ENCODE data around the gene HSP90B1. TPM values are rescaled to one million over a fixed set of nuclear protein-coding genes. Genes with fewer than 3 reads are reported as not detected.

The HSP90B1 gene
- total RNA-seq (2022; extraction: Qiagen RNA extraction; ENCODE audit: low read depth): 572 to 770 TPM (median 609 TPM) in 5 replicates

DNA sequence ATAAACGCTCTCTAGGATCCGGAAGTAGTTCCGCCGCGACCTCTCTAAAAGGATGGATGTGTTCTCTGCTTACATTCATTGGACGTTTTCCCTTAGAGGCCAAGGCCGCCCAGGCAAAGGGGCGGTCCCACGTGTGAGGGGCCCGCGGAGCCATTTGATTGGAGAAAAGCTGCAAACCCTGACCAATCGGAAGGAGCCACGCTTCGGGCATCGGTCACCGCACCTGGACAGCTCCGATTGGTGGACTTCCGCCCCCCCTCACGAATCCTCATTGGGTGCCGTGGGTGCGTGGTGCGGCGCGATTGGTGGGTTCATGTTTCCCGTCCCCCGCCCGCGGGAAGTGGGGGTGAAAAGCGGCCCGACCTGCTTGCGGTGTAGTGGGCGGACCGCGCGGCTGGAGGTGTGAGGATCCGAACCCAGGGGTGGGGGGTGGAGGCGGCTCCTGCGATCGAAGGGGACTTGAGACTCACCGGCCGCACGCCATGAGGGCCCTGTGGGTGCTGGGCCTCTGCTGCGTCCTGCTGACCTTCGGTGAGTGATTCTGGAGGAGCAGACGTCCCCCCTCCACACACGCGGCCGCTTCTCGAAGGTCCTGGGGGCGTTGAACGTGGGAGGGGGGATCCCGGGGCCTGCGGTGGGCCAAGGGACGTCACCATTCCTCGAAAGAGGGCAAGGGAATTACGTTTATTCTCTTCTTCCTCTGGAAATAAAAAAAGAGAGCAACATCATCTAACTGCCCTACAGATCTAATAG is at the start of gene HSP90B1:
Gene HSP90B1, plus strand, starts transcription at position 377 of the 753 bp plus-strand sequence. Its CDS starts 106 bp downstream, at position 483.

DNA sequence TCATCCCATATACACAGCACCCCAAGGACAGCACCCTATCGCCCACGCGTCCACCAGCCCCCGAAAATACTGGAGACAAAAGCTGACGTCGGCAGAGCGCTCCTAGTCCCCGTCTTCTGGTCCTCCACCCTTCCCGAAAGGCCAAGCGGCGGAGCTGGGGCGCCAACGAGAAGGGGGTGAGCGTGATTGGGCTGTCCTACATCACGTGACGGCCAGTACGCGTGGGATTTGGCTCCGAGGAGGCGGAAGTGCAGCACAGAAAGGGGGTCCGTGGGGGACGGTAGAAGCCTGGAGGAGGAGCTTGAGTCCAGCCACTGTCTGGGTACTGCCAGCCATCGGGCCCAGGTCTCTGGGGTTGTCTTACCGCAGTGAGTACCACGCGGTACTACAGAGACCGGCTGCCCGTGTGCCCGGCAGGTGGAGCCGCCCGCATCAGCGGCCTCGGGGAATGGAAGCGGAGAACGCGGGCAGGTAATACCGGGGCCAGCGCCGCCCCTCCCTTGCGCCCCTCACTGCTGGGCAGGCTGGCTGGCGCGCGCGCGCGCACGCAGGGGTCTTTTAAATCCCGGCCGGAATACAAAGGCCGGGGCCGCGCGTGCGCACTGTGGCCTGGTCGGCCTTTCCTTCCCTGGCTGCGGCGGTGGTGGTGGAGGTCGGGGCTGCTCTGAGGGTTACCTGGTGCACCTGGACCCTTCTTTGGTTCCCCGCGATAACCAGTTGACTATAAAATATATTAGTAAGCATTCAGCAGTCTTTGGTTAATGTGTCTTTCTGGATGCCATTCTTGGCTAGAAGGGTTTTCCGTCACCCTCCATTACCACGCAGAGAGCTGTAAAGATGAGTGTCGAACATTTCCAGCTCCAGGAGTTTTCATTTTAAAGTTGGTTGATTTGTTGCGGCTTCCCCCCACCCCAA is 35.6 kb downstream of the HSP90B1 start, which contains the start of gene TDG:
Gene TDG, plus strand, starts transcription at position 283 of the 915 bp plus-strand sequence. Its CDS starts 166 bp downstream, at position 449.

Other genes with a start within 250 kb of the HSP90B1 start
- gene NT5DC3, start 89.2 kb upstream of the HSP90B1 start, total RNA-seq (2022; extraction: Qiagen RNA extraction; ENCODE audit: low read depth): 10.3 to 14.9 TPM (median 12.6 TPM) in 5 replicates
- gene TDG, start 35.5 kb downstream of the HSP90B1 start, total RNA-seq (2022; extraction: Qiagen RNA extraction; ENCODE audit: low read depth): 20.7 to 33.2 TPM (median 25.1 TPM) in 5 replicates
- 0.20 to 0.59 TPM (median 0.21 TPM) in 4 of 5 replicates, not detected in the other for gene GLT8D2, start 119.8 kb downstream of the HSP90B1 start, total RNA-seq (2022; extraction: Qiagen RNA extraction; ENCODE audit: low read depth)
- 4.4 to 6.1 TPM (median 5.1 TPM) in 5 replicates for gene HCFC2, start 134.1 kb downstream of the HSP90B1 start, total RNA-seq (2022; extraction: Qiagen RNA extraction; ENCODE audit: low read depth)
- 25.1 to 32.9 TPM (median 26.9 TPM) in 5 replicates for gene NFYB, start 207.8 kb downstream of the HSP90B1 start, total RNA-seq (2022; extraction: Qiagen RNA extraction; ENCODE audit: low read depth)

All from A549 treated with ZK216348 at 1 μM for 4 hours (cell line).